GM12892 (cell line): ENCODE results near the gene FPR3.

Experiments
- POLR2A ChIP-seq: IDR thresholded peaks from 2 replicates; pipeline ENCODE4 v1.6.1; 2011; ENCODE audit warnings: low read depth, low read length, control low read depth
- POLR2AphosphoS5 ChIP-seq: IDR thresholded peaks from 2 replicates; pipeline ENCODE4 v1.6.1; 2011; ENCODE audit warnings: low read depth, low read length, control low read depth
- TAF1 ChIP-seq: IDR thresholded peaks from 2 replicates; pipeline ENCODE4 v1.6.1; 2011; ENCODE audit warnings: low read depth, mild to moderate bottlenecking, control low read depth, low read length, borderline replicate concordance

- no peak for TF ChIP-seq POLR2A
- no peak for TF ChIP-seq POLR2AphosphoS5
- TF ChIP-seq TAF1, result no peak
These were observed 26.0 kb downstream of the FPR3 start for GRCh38 chr19:51820831-51821446.
